Endothelial cell of umbilical vein (primary cell): ENCODE data around the gene NUPR2. TPM values are rescaled to one million over a fixed set of nuclear protein-coding genes. Genes with fewer than 3 reads are reported as not detected.

Experiments used
- BruUV-seq: library from RNA; stranded (reverse); fragments of 400-500 nt; replicated peaks from 2 replicates; lab custom pipeline; 2021; lab: Mats Ljungman, UMichigan
- CTCF ChIA-PET: fragments of 300-600, 350-600 bp; sonication (Branson Sonifier 250); formaldehyde crosslinking; loops from one replicate; lab custom pipeline; 2021; ENCODE audit warnings: antibody characterized with exemption, inconsistent platforms; lab: Charles Lee
- POLR2A ChIA-PET: fragments of 300-600, 350-600 bp; sonication (Branson Sonifier 250); formaldehyde crosslinking; loops from one replicate; lab custom pipeline; 2021; ENCODE audit warnings: antibody characterized with exemption, inconsistent platforms; lab: Charles Lee
- DNase-seq: peaks from one replicate; pipeline ENCODE4 v3.0.0-alpha.2; 2011; ENCODE audit warnings: low read depth, low spot score
- FAIRE-seq: peaks from 2 replicates; lab custom pipeline; 2011; peaks lifted over from hg19 to GRCh38; lab: Jason Lieb, UNC
- H2AFZ ChIP-seq: 2 replicates; pipeline ENCODE4 v1.6.0; 2012; ENCODE audit warnings: low read depth, low read length, control low read depth, inconsistent platforms
- H3K27ac ChIP-seq: 2 replicates; pipeline ENCODE4 v1.5.1; 2011; ENCODE audit warnings: low read depth, mild to moderate bottlenecking, control low read depth, low read length, moderate library complexity; ENCODE audit not compliant: insufficient read depth
- H3K27me3 ChIP-seq, 2 experiments: 2 replicates each; pipeline versions ENCODE4 v1.6.0 to v1.6.1; 2011; ENCODE audit warnings: low read length in 2 of 2, mixed read lengths in 1 of 2; ENCODE audit not compliant: control insufficient read depth in 2 of 2, insufficient read depth in 2 of 2
- H3K36me3 ChIP-seq, 2 experiments: 2 replicates in 1 of 2; 3 replicates in 1 of 2; pipeline ENCODE4 v1.5.1; 2011; ENCODE audit warnings: low read length in 2 of 2, mild to moderate bottlenecking in 1 of 2, moderate library complexity in 1 of 2; ENCODE audit not compliant: control insufficient read depth in 2 of 2, insufficient read depth in 2 of 2; ENCODE audit errors: extremely low read depth in 1 of 2
- H3K4me1 ChIP-seq: 3 replicates; pipeline ENCODE4 v1.5.1; 2011; ENCODE audit warnings: mild to moderate bottlenecking, low read length; ENCODE audit not compliant: control insufficient read depth, insufficient read depth; ENCODE audit errors: extremely low read depth
- H3K4me2 ChIP-seq: 2 replicates; pipeline ENCODE4 v1.6.1; 2011; ENCODE audit warnings: low read length, control low read depth, mixed read lengths; ENCODE audit not compliant: insufficient read depth
- H3K4me3 ChIP-seq, 3 experiments: fragments of 200-600 bp in 1 of 3; sonication (generic), shearing (Covaris generic) in 1 of 3; replicated peaks in 1 of 3; 2 replicates each; pipeline ENCODE4 v1.5.1; 2011 to 2016; ENCODE audit warnings: control low read depth in 3 of 3, low read length in 3 of 3, mild to moderate bottlenecking in 2 of 3, inconsistent platforms in 1 of 3, low read depth in 1 of 3, moderate library complexity in 1 of 3; ENCODE audit not compliant: insufficient read depth in 1 of 3
- H3K79me2 ChIP-seq: 2 replicates; pipeline ENCODE4 v1.6.0; 2012; ENCODE audit warnings: low read length, inconsistent platforms; ENCODE audit not compliant: control insufficient read depth, insufficient read depth
- H3K9ac ChIP-seq: replicated peaks from 2 replicates; pipeline ENCODE3; 2011; ENCODE audit warnings: low read length, control low read depth; ENCODE audit not compliant: insufficient read depth; ENCODE audit errors: extremely low read depth
- H3K9me1 ChIP-seq: replicated peaks from 3 replicates; pipeline ENCODE4 v1.6.0; 2011; ENCODE audit warnings: mild to moderate bottlenecking, low read length; ENCODE audit not compliant: control insufficient read depth, insufficient read depth; ENCODE audit errors: extremely low read depth
- H3K9me3 ChIP-seq: replicated peaks from 2 replicates; pipeline ENCODE4 v1.5.1; 2012; ENCODE audit warnings: low read length, inconsistent platforms; ENCODE audit not compliant: control insufficient read depth, insufficient read depth
- H4K20me1 ChIP-seq: replicated peaks from 2 replicates; pipeline ENCODE3; 2011; ENCODE audit warnings: mild to moderate bottlenecking, low read length; ENCODE audit not compliant: control insufficient read depth, insufficient read depth; ENCODE audit errors: extremely low read depth
- CTCF ChIP-seq, 2 donors: IDR thresholded peaks; 1 replicate in 1 of 2; 2 replicates in 1 of 2; pipeline ENCODE4 v1.5.1; 2011; ENCODE audit warnings: low read length in 2 of 2, mild to moderate bottlenecking in 2 of 2, moderate library complexity in 2 of 2, control low read depth in 1 of 2, inconsistent platforms in 1 of 2, low read depth in 1 of 2; ENCODE audit not compliant: insufficient read depth in 1 of 2; ENCODE audit errors: extremely low read depth in 1 of 2
- EZH2 ChIP-seq: IDR thresholded peaks from 2 replicates; pipeline ENCODE4 v1.6.1; 2012; ENCODE audit warnings: borderline replicate concordance, low read depth, mild to moderate bottlenecking, moderate library complexity, low read length, inconsistent platforms; ENCODE audit not compliant: severe bottlenecking
- FOS ChIP-seq: IDR thresholded peaks from 2 replicates; pipeline ENCODE4 v1.6.1; 2011; ENCODE audit warnings: mild to moderate bottlenecking, low read length, moderate library complexity, borderline replicate concordance; ENCODE audit not compliant: insufficient read depth
- GATA2 ChIP-seq: IDR thresholded peaks from 2 replicates; pipeline ENCODE4 v1.7.0; 2011; ENCODE audit warnings: low read depth, mild to moderate bottlenecking, moderate library complexity, mixed read lengths, low read length; ENCODE audit not compliant: insufficient read length, insufficient read depth
- JUN ChIP-seq: IDR thresholded peaks from 2 replicates; pipeline ENCODE4 v1.6.1; 2011; ENCODE audit warnings: borderline replicate concordance, low read depth; ENCODE audit not compliant: insufficient read length, insufficient read depth
- MAX ChIP-seq: IDR thresholded peaks from 2 replicates; pipeline ENCODE4 v1.6.1; 2011; ENCODE audit not compliant: insufficient read depth, insufficient read length
- MYC ChIP-seq: IDR thresholded peaks from one replicate; pipeline ENCODE4 v1.6.1; 2011; ENCODE audit warnings: mild to moderate bottlenecking, low read depth, low read length
- POLR2A ChIP-seq: IDR thresholded peaks from 2 replicates; pipeline ENCODE4 v1.6.1; 2012; ENCODE audit warnings: low read depth, mild to moderate bottlenecking, control low read depth, low read length
- POLR2AphosphoS5 ChIP-seq: IDR thresholded peaks from 2 replicates; pipeline ENCODE4 v1.6.1; 2012; ENCODE audit warnings: low read depth, mild to moderate bottlenecking, control low read depth, low read length, moderate library complexity; ENCODE audit not compliant: insufficient read depth
- dilution Hi-C: fragments of 300-500 bp; cut with MboI; formaldehyde crosslinking; loops from one replicate; pipeline ENCODE4 v1.15.0; 2019; ENCODE audit warnings: low sequenced_read_pairs; ENCODE audit not compliant: extremely low pct_ligation_motif_present
- intact Hi-C: fragments of 100-400 bp; cut with micrococcal nuclease; formaldehyde crosslinking; loops from one replicate; pipeline ENCODE4 v1.10.0; 2022
- polyA plus RNA-seq, 4 experiments: library from polyadenylated mRNA; depleted of rRNA in 3 of 4; stranded (reverse) in 3 of 4; unstranded in 1 of 4; fragments of >200 nt; gene quantifications; 2 replicates each; pipeline versions ENCODE4 v1.2.1 to v1.2.3, GENCODE V29; 2011 to 2012; ENCODE audit warnings: missing spikeins in 1 of 4
- total RNA-seq: library from RNA; stranded (reverse); gene quantifications from 2 replicates; pipeline ENCODE4 v1.2.3, GENCODE V29; 2021

NUPR2 gene
- total and polyA plus RNA-seq, 2 donors (not counting 3 experiments of a cell fraction or from before 2014, with no cell fraction given): not detected

- ChIA-PET POLR2A (no interaction called here), CTCF (no interaction called here)
- H3K79me2 ChIP-seq: no peaks in the 10 kb centered on the region
- TF ChIP-seq JUN (no peak), POLR2A (no peak), FOS (no peak), POLR2AphosphoS5 (no peak), CTCF (IDR thresholded peaks at IDR 0.05; ENCODE audit: extremely low read depth in 1 of 2, insufficient read depth in 1 of 2, low read depth in 1 of 2, low read length in 2 of 2) (no peak), MAX (no peak), MYC (no peak), EZH2 (no peak), GATA2 (no peak)
- BruUV-seq: no TSS peak
- H3K4me1 ChIP-seq: no peaks in the 10 kb centered on the region
- H3K36me3 ChIP-seq: no peaks in the 10 kb centered on the region
- intact Hi-C loops (no loop called here), dilution Hi-C loops (no loop called here)
- DNase-seq (no peak), FAIRE-seq (no peak)
- no peaks in the 10 kb centered on the region for H3K27me3 ChIP-seq
- no peak overlapping the region for H3K4me3 ChIP-seq
- no peak overlapping the region for H3K9ac ChIP-seq
- no peak overlapping the region for H3K4me2 ChIP-seq
- no peaks in the 10 kb centered on the region for H4K20me1 ChIP-seq
- H2AFZ ChIP-seq: no peak overlapping the region
- H3K9me3 ChIP-seq: no peaks in the 10 kb centered on the region
- no peak overlapping the region for H3K27ac ChIP-seq
- H3K9me1 ChIP-seq: no peaks in the 10 kb centered on the region
Measured at GRCh38 chr7:56086761-56087160, 29.5 kb downstream of the NUPR2 start.
